H1 (cell line): ENCODE measurements around the gene RBSN. TPM values are rescaled to one million over a fixed set of nuclear protein-coding genes. Genes with fewer than 3 reads are reported as not detected.
A peak's percentile ranks its signal among the peaks of the same experiment; 100 is the strongest.

Experiments used
- ATF2 ChIP-seq: IDR thresholded peaks from 2 replicates; pipeline ENCODE4 v1.6.1; 2012; ENCODE audit warnings: low read length, inconsistent platforms
- CREB1 ChIP-seq: IDR thresholded peaks from 2 replicates; pipeline ENCODE4 v1.6.1; 2012; ENCODE audit warnings: inconsistent platforms
- CTBP2 ChIP-seq: IDR thresholded peaks from 2 replicates; pipeline ENCODE4 v1.7.0; 2011; ENCODE audit warnings: borderline replicate concordance, mild to moderate bottlenecking, moderate library complexity, mixed read lengths, low read length; ENCODE audit not compliant: insufficient read depth, insufficient read length
- EGR1 ChIP-seq: IDR thresholded peaks from 2 replicates; pipeline ENCODE4 v1.6.1; 2011; ENCODE audit warnings: low read depth, low read length, borderline replicate concordance
- EP300 ChIP-seq, 2 experiments: IDR thresholded peaks; 1 replicate in 1 of 2; 2 replicates in 1 of 2; pipeline ENCODE4 v1.6.1; 2011 to 2012; ENCODE audit warnings: low read depth in 2 of 2, low read length in 2 of 2, mild to moderate bottlenecking in 2 of 2, borderline replicate concordance in 1 of 2, inconsistent platforms in 1 of 2, moderate library complexity in 1 of 2
- KDM4A ChIP-seq: IDR thresholded peaks from one replicate; pipeline ENCODE4 v1.7.1; 2012; ENCODE audit warnings: low read depth, mild to moderate bottlenecking, moderate library complexity, low read length, inconsistent platforms; ENCODE audit not compliant: severe bottlenecking
- NRF1 ChIP-seq: IDR thresholded peaks from 2 replicates; pipeline ENCODE4 v1.6.1; 2011; ENCODE audit warnings: mild to moderate bottlenecking, low read depth, low read length, improper control_type of control experiment
- PHF8 ChIP-seq: fragments of 200-600 bp; sonication (generic); conservative IDR thresholded peaks from 2 replicates; pipeline ENCODE4 v1.7.1; 2012; ENCODE audit warnings: low read depth, mild to moderate bottlenecking, inconsistent platforms, low read length, moderate library complexity
- POLR2A ChIP-seq, 2 experiments: IDR thresholded peaks; 1 replicate in 1 of 2; 2 replicates in 1 of 2; pipeline ENCODE4 v1.6.1; 2011; ENCODE audit warnings: low read depth in 2 of 2, low read length in 2 of 2, mild to moderate bottlenecking in 2 of 2; ENCODE audit errors: control extremely low read depth in 1 of 2
- RBBP5 ChIP-seq: IDR thresholded peaks from 2 replicates; pipeline ENCODE4 v1.7.1; 2012; ENCODE audit warnings: low read depth, mild to moderate bottlenecking, inconsistent platforms, low read length, moderate library complexity, borderline replicate concordance
- SAP30 ChIP-seq: fragments of 300-600 bp; sonication (generic); IDR thresholded peaks from 2 replicates; pipeline ENCODE4 v1.7.1; 2012; ENCODE audit warnings: low read length, moderate library complexity, mild to moderate bottlenecking, inconsistent platforms; ENCODE audit not compliant: insufficient read depth, insufficient replicate concordance
- SIN3A ChIP-seq, 2 experiments: IDR thresholded peaks in 1 of 2; conservative IDR thresholded peaks in 1 of 2; 2 replicates each; pipeline ENCODE4 v1.6.1; 2011 to 2012; ENCODE audit warnings: low read length in 2 of 2, improper control_type of control experiment in 1 of 2, low read depth in 1 of 2, mild to moderate bottlenecking in 1 of 2
- SIRT6 ChIP-seq: IDR thresholded peaks from one replicate; pipeline ENCODE4 v1.7.1; 2012; ENCODE audit warnings: low read length, inconsistent platforms
- SIX5 ChIP-seq: IDR thresholded peaks from 2 replicates; pipeline ENCODE4 v1.6.1; 2011; ENCODE audit warnings: mild to moderate bottlenecking, low read depth, low read length
- SP1 ChIP-seq: IDR thresholded peaks from 2 replicates; pipeline ENCODE4 v1.6.1; 2011; ENCODE audit warnings: low read depth, low read length
- SP4 ChIP-seq: IDR thresholded peaks from 2 replicates; pipeline ENCODE4 v1.6.1; 2012; ENCODE audit warnings: low read length, inconsistent platforms
- SRF ChIP-seq: IDR thresholded peaks from 2 replicates; pipeline ENCODE4 v1.6.1; 2011; ENCODE audit warnings: mild to moderate bottlenecking, low read depth, low read length, moderate library complexity
- TAF1 ChIP-seq: IDR thresholded peaks from 2 replicates; pipeline ENCODE4 v1.6.1; 2011; ENCODE audit warnings: mild to moderate bottlenecking, low read depth, low read length
- TBP ChIP-seq: IDR thresholded peaks from 2 replicates; pipeline ENCODE4 v1.6.1; 2011; ENCODE audit warnings: low read depth, low read length, improper control_type of control experiment
- USF2 ChIP-seq: IDR thresholded peaks from 2 replicates; pipeline ENCODE4 v1.6.1; 2011; ENCODE audit warnings: low read length, improper control_type of control experiment
- polyA plus RNA-seq, 7 experiments: library from polyadenylated mRNA; depleted of rRNA in 3 of 7; stranded (reverse) in 5 of 7; unstranded in 2 of 7; fragments of >200 nt in 5 of 7; fragments of 200-250 nt in 2 of 7; gene quantifications; 1 replicate in 5 of 7; 2 replicates in 1 of 7; 4 replicates in 1 of 7; pipeline versions ENCODE4 v1.2.1 to v1.2.3, GENCODE V29; 2011 to 2013; ENCODE audit warnings: missing spikeins in 2 of 7, mixed read lengths in 2 of 7
- total RNA-seq: library from RNA; stranded (reverse); fragmentation: NEBNext Ultra II Directional; extraction: Animal tissue kit (Norgen Biotek cat#: 25700); gene quantifications from 2 replicates; pipeline ENCODE4 v1.2.1, GENCODE V29; 2021

The RBSN gene
- total and polyA plus RNA-seq, 2 of the 8 experiments (the other 6 are each of a cell fraction or from before 2014, with no cell fraction given): 5.9 to 20.0 TPM

GRCh38 chr3:15098503-15099363, at the start of gene RBSN (continued):
- TF ChIP-seq ATF2 (peak; percentile 72; the same call in 1 of the 2 replicates), EP300 (IDR thresholded peaks at IDR 0.05; ENCODE audit: borderline replicate concordance in 1 of 2, low read depth in 2 of 2, low read length in 2 of 2) (peak in 1 of 2 experiments; percentile 93; a peak in 2 of 3 replicates), SIRT6 (no peak), SP4 (peak; percentile 67; the same call in 1 of the 2 replicates), TAF1 (peak; percentile 91), RBBP5 (peak; percentile 84), USF2 (0 out of 2 replicates have a peak, but pooled peaks have one; percentile 10), EGR1 (peak; percentile 55; the same call in 1 of the 2 replicates), TBP (peak; percentile 70; the same call in 1 of the 2 replicates), PHF8 (peak; percentile 75), CTBP2 (no peak), CREB1 (peak; percentile 89), KDM4A (peak; percentile 89), SIX5 (peak; percentile 32; the same call in 1 of the 2 replicates), SRF (peak; percentile 99), POLR2A (IDR thresholded peaks at IDR 0.05; ENCODE audit: control extremely low read depth in 1 of 2, low read depth in 2 of 2, low read length in 2 of 2) (peak; percentile 78; a peak in 2 of 3 replicates), SIN3A (conservative IDR thresholded peaks at IDR 0.05 in 1 of 2, IDR thresholded peaks at IDR 0.05 in 1 of 2; ENCODE audit: low read depth in 1 of 2, low read length in 2 of 2) (peak in 1 of 2 experiments; percentile 97; a peak in 2 of 4 replicates), SAP30 (peak; percentile 61), NRF1 (no peak; the same call in 1 of the 2 replicates), SP1 (peak; percentile 13; the same call in 1 of the 2 replicates)
